Aorta (tissue), 5 donors: ENCODE data around the gene DIMT1. TPM values are rescaled to one million over a fixed set of nuclear protein-coding genes. Genes with fewer than 3 reads are reported as not detected.

Experiments used
- ATAC-seq: fragments of 200-7000 bp; cut with Tn5 transposase; one replicate; pipeline ENCODE4 v1.9.1; 2022; ENCODE audit warnings: moderate library complexity; ENCODE audit not compliant: low FRiP score
- DNase-seq, 2 donors: peaks; one replicate each; pipeline ENCODE4 v3.0.0-alpha.2; 2020
- H3K27ac ChIP-seq, 2 donors: one replicate each; pipeline ENCODE4 v1.5.1; 2013; ENCODE audit warnings: low read length in 2 of 2, mild to moderate bottlenecking in 2 of 2, moderate library complexity in 2 of 2, control low read depth in 1 of 2, inconsistent platforms in 1 of 2, low read depth in 1 of 2
- H3K27me3 ChIP-seq, 2 donors: one replicate each; pipeline ENCODE4 v1.6.1; 2013; ENCODE audit warnings: control low read depth in 1 of 2, low read length in 1 of 2, mild to moderate bottlenecking in 1 of 2, moderate library complexity in 1 of 2; ENCODE audit not compliant: insufficient read depth in 2 of 2, control insufficient read depth in 1 of 2
- H3K36me3 ChIP-seq, 2 donors: one replicate each; pipeline ENCODE4 v1.6.1; 2013; ENCODE audit warnings: control low read depth in 1 of 2, low read length in 1 of 2, mild to moderate bottlenecking in 1 of 2; ENCODE audit not compliant: insufficient read depth in 2 of 2, control insufficient read depth in 1 of 2
- H3K4me1 ChIP-seq, 2 donors: one replicate each; pipeline ENCODE4 v1.6.1; 2013; ENCODE audit warnings: low read length in 2 of 2, control low read depth in 1 of 2, mild to moderate bottlenecking in 1 of 2, moderate library complexity in 1 of 2; ENCODE audit not compliant: insufficient read depth in 2 of 2, control insufficient read depth in 1 of 2
- H3K4me3 ChIP-seq, 2 donors: one replicate each; pipeline ENCODE4 v1.5.1; 2013; ENCODE audit warnings: low read length in 2 of 2, control low read depth in 1 of 2, mild to moderate bottlenecking in 1 of 2
- H3K9me3 ChIP-seq: one replicate; pipeline ENCODE4 v1.6.1; 2013; ENCODE audit warnings: mild to moderate bottlenecking, low read length; ENCODE audit not compliant: control insufficient read depth
- WGBS, 2 donors: extraction: QIAGEN DNeasy Blood & Tissue Kit; methylation state at CpG; one replicate each; pipeline ENCODE4 v1.1.7; 2013; 5-methylcytosine and 5-hydroxymethylcytosine counted together
- intact Hi-C, 2 donors: fragments of 100-400 bp; cut with DNase I; formaldehyde crosslinking; loops; one replicate each; pipeline versions ENCODE4 v1.14.2 to v1.15.0; 2022
- polyA plus RNA-seq, 2 donors: library from polyadenylated mRNA; stranded (reverse); fragments of 200-250 nt; gene quantifications; one replicate each; pipeline ENCODE4 v1.2.3, GENCODE V29; 2013
- total RNA-seq, 2 donors: library from RNA; stranded (reverse); fragmentation: NEBNext Ultra II Directional; extraction: Animal tissue kit (Norgen Biotek cat#: 25700); gene quantifications; one replicate each; pipeline ENCODE4 v1.2.1, GENCODE V29; 2021
- donor health status: healthy with polysubstance abuse.
- donor health status: Bipolar disorder and iron deficiency.
- donor health status: DM: no; HTN: no; CAD: no.
- donor health status: DM: no; HTN: no; CAD: no.
- donor health status: DM: yes; HTN: yes; CAD: no.

Gene DIMT1
- total and polyA plus RNA-seq, 4 donors: 17.9 to 25.5 (median 20.9) TPM

DNA sequence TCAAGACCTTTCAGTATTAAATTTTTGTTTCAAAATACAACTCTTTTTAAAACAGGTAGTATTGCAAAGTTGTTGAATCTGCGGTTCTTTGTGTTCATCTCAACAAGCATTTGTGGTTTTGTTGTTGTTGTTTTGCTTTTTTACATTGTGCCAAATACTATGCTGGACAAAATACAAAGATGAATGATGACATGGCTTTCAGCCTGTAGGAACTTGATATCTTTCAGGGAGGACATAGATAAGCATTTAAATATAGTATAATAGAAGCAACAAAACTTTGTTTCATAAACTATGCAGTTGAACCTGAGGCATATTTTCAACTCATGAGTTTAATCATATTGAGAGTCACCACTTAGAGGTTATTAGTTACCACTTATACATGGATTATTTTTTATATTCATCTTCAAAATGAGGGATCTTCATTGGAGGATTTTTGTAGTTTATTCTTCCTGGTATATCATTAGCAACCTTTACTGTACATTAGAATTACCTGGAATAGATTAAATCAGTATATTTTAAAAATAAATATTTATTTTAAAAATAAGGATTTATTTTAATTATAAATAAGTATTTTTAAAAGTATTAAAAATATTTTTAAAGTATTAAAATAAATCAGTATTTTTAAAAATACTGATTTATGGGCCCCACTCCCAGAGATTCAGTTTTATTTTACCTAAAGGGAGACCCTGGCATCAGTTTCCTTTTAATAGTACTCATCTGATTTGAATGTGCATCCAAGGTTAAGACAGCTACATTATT lies 54.8 kb downstream of the DIMT1 start:
- Histone ChIP-seq H3K36me3 (no peaks in the 10 kb centered on the region), H3K27ac (no peak overlapping the region), H3K27me3 (no peaks in the 10 kb centered on the region), H3K4me1 (no peaks in the 10 kb centered on the region), H3K4me3 (no peak overlapping the region), H3K9me3 (no peaks in the 10 kb centered on the region)
- no peak for DNase-seq
- WGBS, 2 donors: 97 to 98% methylated on average over 1 of the region's 1 CpG
- intact Hi-C loops: loop anchor here in 1 of 2 donors (5.0 kb wide), 1 partner anchor 122 kb away; no protein-coding TSS in a partner anchor
- ATAC-seq: no peak

DNA sequence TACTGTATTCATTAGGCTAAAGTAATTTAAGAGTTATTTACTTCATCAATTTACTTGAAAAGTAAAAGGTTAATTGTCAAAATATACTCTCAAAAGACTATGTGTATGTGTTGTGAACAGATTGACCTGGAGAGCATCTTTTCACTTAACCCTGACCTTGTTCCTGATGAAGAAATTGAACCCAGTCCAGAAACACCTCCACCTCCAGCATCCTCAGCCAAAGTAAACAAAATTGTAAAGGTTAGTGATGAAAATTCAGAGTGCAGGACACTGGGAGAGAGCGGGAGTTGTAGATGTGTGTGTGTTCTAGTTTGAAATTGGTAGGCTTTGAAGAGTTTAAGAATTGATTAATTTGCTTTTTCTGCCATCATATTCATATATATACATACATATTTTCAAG lies 55.8 kb downstream of the DIMT1 start:
- intact Hi-C loops: loop anchor here in 1 of 2 donors (5.0 kb wide), 1 partner anchor 121 kb away; no protein-coding TSS in a partner anchor
- Histone ChIP-seq H3K9me3 (no peaks in the 10 kb centered on the region), H3K4me3 (no peak overlapping the region), H3K4me1 (no peaks in the 10 kb centered on the region), H3K36me3 (no peaks in the 10 kb centered on the region), H3K27ac (no peak overlapping the region), H3K27me3 (no peaks in the 10 kb centered on the region)
- ATAC-seq (no peak), DNase-seq (no peak)
- 94% methylated on average over 1 of the region's 1 CpG for WGBS, 2 donors

GRCh38 chr5:62346748-62347147 lies 57.0 kb downstream of the DIMT1 start:
- intact Hi-C loops: loop anchor here in 1 of 2 donors (5.0 kb wide), 1 partner anchor 119 kb away; no protein-coding TSS in a partner anchor
- H3K27ac ChIP-seq: no peak overlapping the region
- H3K27me3 ChIP-seq: no peaks in the 10 kb centered on the region
- ATAC-seq (no peak), DNase-seq (no peak)
- H3K4me3 ChIP-seq: no peak overlapping the region
- WGBS, 2 donors: 89% methylated on average over 2 of the region's 2 CpGs
- no peaks in the 10 kb centered on the region for H3K9me3 ChIP-seq
- H3K4me1 ChIP-seq: no peaks in the 10 kb centered on the region
- H3K36me3 ChIP-seq: no peaks in the 10 kb centered on the region

- Histone ChIP-seq H3K4me1 (no peaks in the 10 kb centered on the region), H3K36me3 (no peaks in the 10 kb centered on the region), H3K27ac (no peak overlapping the region), H3K9me3 (no peaks in the 10 kb centered on the region), H3K27me3 (no peaks in the 10 kb centered on the region), H3K4me3 (no peak overlapping the region)
- no peak for ATAC-seq
- DNase-seq: no peak
- intact Hi-C loops: no loop called here
- 97 to 98% methylated on average over 1 of the region's 1 CpG for WGBS, 2 donors
These were observed 60.3 kb downstream of the DIMT1 start for GRCh38 chr5:62343428-62343827.

DNA sequence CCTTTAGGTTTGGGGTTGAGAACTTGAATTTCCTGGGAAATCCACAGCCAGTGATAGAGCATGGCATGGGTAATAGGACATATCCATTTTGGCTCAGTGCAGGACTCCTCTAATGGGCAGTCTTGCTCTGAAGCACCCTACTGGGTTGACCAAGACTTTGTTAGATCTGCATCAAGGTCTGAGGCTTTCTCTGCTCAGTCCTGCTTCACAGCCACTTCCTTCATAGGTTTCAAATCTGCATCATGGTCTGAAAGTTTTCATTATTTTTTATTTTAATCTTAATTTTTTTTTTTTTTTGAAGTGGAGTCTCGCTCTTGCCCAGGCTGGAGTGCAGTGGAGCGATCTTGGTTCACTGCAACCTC lies 61.2 kb downstream of the DIMT1 start:
- no peaks in the 10 kb centered on the region for H3K9me3 ChIP-seq
- no peaks in the 10 kb centered on the region for H3K4me1 ChIP-seq
- H3K4me3 ChIP-seq: no peak overlapping the region
- no peak for ATAC-seq
- intact Hi-C loops: no loop called here
- 99 to 100% methylated on average over 2 of the region's 2 CpGs for WGBS, 2 donors
- no peak for DNase-seq
- H3K27me3 ChIP-seq: no peaks in the 10 kb centered on the region
- no peaks in the 10 kb centered on the region for H3K36me3 ChIP-seq
- no peak overlapping the region for H3K27ac ChIP-seq

GRCh38 chr5:62341783-62342475 lies 61.8 kb downstream of the DIMT1 start:
- Histone ChIP-seq H3K36me3 (no peaks in the 10 kb centered on the region), H3K4me3 (no peak overlapping the region), H3K27ac (no peak overlapping the region), H3K9me3 (no peaks in the 10 kb centered on the region), H3K4me1 (no peaks in the 10 kb centered on the region), H3K27me3 (no peaks in the 10 kb centered on the region)
- ATAC-seq: no peak
- WGBS, 2 donors: 93% methylated on average over 4 of the region's 4 CpGs
- no peak for DNase-seq
- intact Hi-C loops: no loop called here

DNA sequence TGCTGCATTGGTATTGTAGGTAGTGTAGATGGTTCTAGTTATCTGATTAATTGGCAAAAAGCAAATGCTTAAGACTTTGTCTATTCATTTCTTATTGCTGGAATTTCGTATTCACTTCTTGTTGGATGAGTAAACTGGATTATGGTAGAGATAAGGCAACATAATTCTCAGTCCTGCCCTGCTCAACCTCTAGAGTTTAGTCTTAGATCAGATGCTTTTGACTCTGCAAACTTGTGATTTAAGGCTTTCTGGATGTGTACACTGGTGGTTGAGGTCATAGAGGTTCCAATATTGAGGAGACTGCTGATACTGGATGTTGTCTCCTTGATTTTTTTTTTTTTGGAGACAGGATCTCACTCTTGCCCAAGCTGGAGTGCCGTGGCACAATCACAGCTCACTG lies 62.7 kb downstream of the DIMT1 start:
- DNase-seq: no peak
- no peaks in the 10 kb centered on the region for H3K4me1 ChIP-seq
- no peak overlapping the region for H3K27ac ChIP-seq
- intact Hi-C loops: no loop called here
- WGBS, 2 donors: 94 to 96% methylated on average over 2 of the region's 2 CpGs
- no peaks in the 10 kb centered on the region for H3K9me3 ChIP-seq
- no peaks in the 10 kb centered on the region for H3K27me3 ChIP-seq
- no peak overlapping the region for H3K4me3 ChIP-seq
- no peak for ATAC-seq
- H3K36me3 ChIP-seq: no peaks in the 10 kb centered on the region

GRCh38 chr5:62340392-62340791 lies 63.3 kb downstream of the DIMT1 start:
- ATAC-seq: no peak
- WGBS, 2 donors: 0 to 13% methylated on average over 1 of the region's 1 CpG
- no peak overlapping the region for H3K27ac ChIP-seq
- no peaks in the 10 kb centered on the region for H3K4me1 ChIP-seq
- H3K9me3 ChIP-seq: no peaks in the 10 kb centered on the region
- intact Hi-C loops: no loop called here
- no peak for DNase-seq
- H3K4me3 ChIP-seq: no peak overlapping the region
- no peaks in the 10 kb centered on the region for H3K36me3 ChIP-seq
- no peaks in the 10 kb centered on the region for H3K27me3 ChIP-seq
